ENCODE measurements around the gene MVK. TPM values are rescaled to one million over a fixed set of nuclear protein-coding genes. Genes with fewer than 3 reads are reported as not detected.
"Not testable (repeated sequence)": the region's sequence is repeated elsewhere in the genome, so short reads cannot be mapped to it uniquely, and the experiment has no call there.

MVK gene
- polyA plus RNA-seq, 1 donor (not counting 4 experiments of a cell fraction or from before 2014, with no cell fraction given) = 26.7 TPM

DNA sequence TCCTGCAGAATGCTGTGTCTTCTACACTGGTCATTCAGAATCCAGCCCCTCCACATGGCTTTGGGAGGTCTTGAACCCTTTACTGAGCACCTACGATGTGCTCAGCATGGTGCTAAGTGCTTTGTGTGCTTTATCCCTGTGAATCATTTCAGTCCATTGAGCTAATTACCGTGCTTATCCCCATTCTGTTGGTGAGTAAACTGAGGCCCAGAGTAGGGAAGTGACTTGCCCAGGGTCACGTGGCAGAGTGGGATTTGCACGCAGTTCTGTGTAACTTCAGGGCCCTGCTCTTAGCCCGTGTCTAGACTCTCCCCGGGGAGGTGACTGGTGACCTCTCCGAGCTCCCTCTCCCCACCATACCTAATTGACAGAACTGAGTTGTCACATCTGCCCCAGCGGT lies 27.4 kb downstream of the MVK start:
- Histone ChIP-seq H3K4me1 (ENCODE audit: control insufficient read depth, extremely low read depth, insufficient read depth, low read length) (no peaks in the 10 kb centered on the region), H3K27me3 (ENCODE audit: control insufficient read depth, extremely low read depth, insufficient read depth, low read length) (peaks cover under 1% of the 10 kb centered on the region), H3K36me3 (ENCODE audit: control insufficient read depth in 2 of 2, extremely low read depth in 1 of 2, insufficient read depth in 2 of 2, low read length in 2 of 2) (peaks cover 0 to 5% of the 10 kb centered on the region in 2 experiments), H3K9me1 (ENCODE audit: control insufficient read depth, extremely low read depth, insufficient read depth, low read length) (no peaks in the 10 kb centered on the region), H3K27ac (ENCODE audit: control insufficient read depth, insufficient read depth, low read length) (no peak overlapping the region), H3K9ac (ENCODE audit: control insufficient read depth, extremely low read depth, insufficient read depth, low read length) (no peak overlapping the region), H3K9me3 (ENCODE audit: control insufficient read depth, low read depth, low read length) (no peaks in the 10 kb centered on the region), H3K79me2 (ENCODE audit: control insufficient read depth, insufficient read depth, low read length) (no peaks in the 10 kb centered on the region), H4K20me1 (ENCODE audit: control insufficient read depth, extremely low read depth, insufficient read depth, low read length) (no peaks in the 10 kb centered on the region), H3K4me3 (ENCODE audit: control insufficient read depth in 2 of 3, extremely low read depth in 1 of 3, insufficient read depth in 2 of 3, low read depth in 1 of 3, low read length in 3 of 3) (no peak overlapping the region), H3K4me2 (ENCODE audit: control insufficient read depth, extremely low read depth, insufficient read depth, low read depth, low read length) (no peak overlapping the region), H2AFZ (ENCODE audit: control insufficient read depth, low read length) (no peak overlapping the region)
- dilution Hi-C loops (cut with MboI; ENCODE audit: extremely low pct_ligation_motif_present, low sequenced_read_pairs) = no loop called here
- FAIRE-seq (no peak), DNase-seq (ENCODE audit: low read depth, low spot score) (no peak)
- no peak for TF ChIP-seq EZH2 (IDR thresholded peaks at IDR 0.05; ENCODE audit: low read length)
- TF ChIP-seq, protein P1, sequence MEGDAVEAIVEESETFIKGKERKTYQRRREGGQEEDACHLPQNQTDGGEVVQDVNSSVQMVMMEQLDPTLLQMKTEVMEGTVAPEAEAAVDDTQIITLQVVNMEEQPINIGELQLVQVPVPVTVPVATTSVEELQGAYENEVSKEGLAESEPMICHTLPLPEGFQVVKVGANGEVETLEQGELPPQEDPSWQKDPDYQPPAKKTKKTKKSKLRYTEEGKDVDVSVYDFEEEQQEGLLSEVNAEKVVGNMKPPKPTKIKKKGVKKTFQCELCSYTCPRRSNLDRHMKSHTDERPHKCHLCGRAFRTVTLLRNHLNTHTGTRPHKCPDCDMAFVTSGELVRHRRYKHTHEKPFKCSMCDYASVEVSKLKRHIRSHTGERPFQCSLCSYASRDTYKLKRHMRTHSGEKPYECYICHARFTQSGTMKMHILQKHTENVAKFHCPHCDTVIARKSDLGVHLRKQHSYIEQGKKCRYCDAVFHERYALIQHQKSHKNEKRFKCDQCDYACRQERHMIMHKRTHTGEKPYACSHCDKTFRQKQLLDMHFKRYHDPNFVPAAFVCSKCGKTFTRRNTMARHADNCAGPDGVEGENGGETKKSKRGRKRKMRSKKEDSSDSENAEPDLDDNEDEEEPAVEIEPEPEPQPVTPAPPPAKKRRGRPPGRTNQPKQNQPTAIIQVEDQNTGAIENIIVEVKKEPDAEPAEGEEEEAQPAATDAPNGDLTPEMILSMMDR (optimal IDR thresholded peaks at IDR 0.05 in 1 of 3, IDR thresholded peaks at IDR 0.05 in 1 of 3, conservative IDR thresholded peaks at IDR 0.05 in 1 of 3; ENCODE audit: extremely low read depth in 1 of 3, insufficient read depth in 2 of 3, low read length in 3 of 3) = no peak

DNA sequence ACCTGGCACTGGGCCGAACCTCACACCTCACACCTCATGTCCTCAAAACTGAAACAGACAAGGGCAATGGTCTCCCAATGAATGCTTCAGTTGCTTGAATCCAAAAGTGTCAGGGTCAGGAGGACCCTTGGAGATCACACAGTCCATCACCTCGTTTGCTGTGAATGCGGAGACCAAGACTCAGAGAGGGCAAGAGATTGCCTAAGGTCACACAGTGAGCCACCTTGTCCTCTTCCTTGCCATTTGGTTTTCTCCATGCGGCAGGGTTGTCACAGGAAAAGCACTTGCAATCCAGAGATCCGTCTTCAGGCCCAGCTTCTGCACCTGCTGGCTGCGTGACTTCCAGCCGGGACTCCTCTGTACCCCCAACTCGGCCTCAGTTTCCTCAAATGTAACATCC lies 28.0 kb downstream of the MVK start:
- no peaks in the 10 kb centered on the region for H3K4me1 ChIP-seq (ENCODE audit: control insufficient read depth, extremely low read depth, insufficient read depth, low read length)
- no peak for TF ChIP-seq EZH2 (IDR thresholded peaks at IDR 0.05; ENCODE audit: low read length)
- TF ChIP-seq, protein P1 (optimal IDR thresholded peaks at IDR 0.05 in 1 of 3, IDR thresholded peaks at IDR 0.05 in 1 of 3, conservative IDR thresholded peaks at IDR 0.05 in 1 of 3; ENCODE audit: extremely low read depth in 1 of 3, insufficient read depth in 2 of 3, low read length in 3 of 3) = no peak
- DNase-seq (ENCODE audit: low read depth, low spot score) = no peak
- H3K27ac ChIP-seq (ENCODE audit: control insufficient read depth, insufficient read depth, low read length) = no peak overlapping the region
- H3K27me3 ChIP-seq (ENCODE audit: control insufficient read depth, extremely low read depth, insufficient read depth, low read length) = peaks cover 5% of the 10 kb centered on the region
- H2AFZ ChIP-seq (ENCODE audit: control insufficient read depth, low read length) = no peak overlapping the region
- H3K9ac ChIP-seq (ENCODE audit: control insufficient read depth, extremely low read depth, insufficient read depth, low read length) = no peak overlapping the region
- dilution Hi-C loops (cut with MboI; ENCODE audit: extremely low pct_ligation_motif_present, low sequenced_read_pairs) = no loop called here
- no peak for FAIRE-seq
- peaks cover 0 to 5% of the 10 kb centered on the region in 2 experiments for H3K36me3 ChIP-seq (ENCODE audit: control insufficient read depth in 2 of 2, extremely low read depth in 1 of 2, insufficient read depth in 2 of 2, low read length in 2 of 2)
- H3K9me3 ChIP-seq (ENCODE audit: control insufficient read depth, low read depth, low read length) = no peaks in the 10 kb centered on the region
- H4K20me1 ChIP-seq (ENCODE audit: control insufficient read depth, extremely low read depth, insufficient read depth, low read length) = no peaks in the 10 kb centered on the region
- H3K9me1 ChIP-seq (ENCODE audit: control insufficient read depth, extremely low read depth, insufficient read depth, low read length) = no peaks in the 10 kb centered on the region
- no peaks in the 10 kb centered on the region for H3K79me2 ChIP-seq (ENCODE audit: control insufficient read depth, insufficient read depth, low read length)
- H3K4me2 ChIP-seq (ENCODE audit: control insufficient read depth, extremely low read depth, insufficient read depth, low read depth, low read length) = no peak overlapping the region
- H3K4me3 ChIP-seq (ENCODE audit: control insufficient read depth in 2 of 3, extremely low read depth in 1 of 3, insufficient read depth in 2 of 3, low read depth in 1 of 3, low read length in 3 of 3) = no peak overlapping the region

DNA sequence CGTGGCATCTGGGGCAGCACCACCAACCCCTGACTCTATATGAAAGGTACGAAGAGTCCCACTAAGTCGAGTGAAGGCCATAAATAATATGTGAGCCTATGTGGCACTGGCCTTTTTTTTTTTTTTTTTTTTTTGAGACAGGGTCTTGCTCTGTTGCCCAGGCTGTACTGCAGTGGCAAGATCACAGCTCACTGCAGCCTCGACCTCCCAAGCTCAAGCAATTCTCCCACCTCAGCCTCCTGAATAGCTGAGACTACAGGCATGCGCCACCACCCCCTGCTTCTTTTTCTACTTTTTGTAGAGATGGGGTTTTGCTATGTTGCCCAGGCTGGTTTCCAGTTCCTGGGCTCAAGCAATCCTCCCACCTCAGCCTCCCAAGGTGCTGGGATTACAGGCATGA lies 28.5 kb downstream of the MVK start:
- dilution Hi-C loops (cut with MboI; ENCODE audit: extremely low pct_ligation_motif_present, low sequenced_read_pairs); H3K9me1 ChIP-seq (ENCODE audit: control insufficient read depth, extremely low read depth, insufficient read depth, low read length); H3K79me2 ChIP-seq (ENCODE audit: control insufficient read depth, insufficient read depth, low read length); DNase-seq (ENCODE audit: low read depth, low spot score); H3K4me1 ChIP-seq (ENCODE audit: control insufficient read depth, extremely low read depth, insufficient read depth, low read length); H2AFZ ChIP-seq (ENCODE audit: control insufficient read depth, low read length); H3K4me3 ChIP-seq (ENCODE audit: control insufficient read depth in 2 of 3, extremely low read depth in 1 of 3, insufficient read depth in 2 of 3, low read depth in 1 of 3, low read length in 3 of 3); H3K9ac ChIP-seq (ENCODE audit: control insufficient read depth, extremely low read depth, insufficient read depth, low read length); H3K27me3 ChIP-seq (ENCODE audit: control insufficient read depth, extremely low read depth, insufficient read depth, low read length); H3K4me2 ChIP-seq (ENCODE audit: control insufficient read depth, extremely low read depth, insufficient read depth, low read depth, low read length); FAIRE-seq; H3K27ac ChIP-seq (ENCODE audit: control insufficient read depth, insufficient read depth, low read length); H4K20me1 ChIP-seq (ENCODE audit: control insufficient read depth, extremely low read depth, insufficient read depth, low read length); H3K36me3 ChIP-seq (ENCODE audit: control insufficient read depth in 2 of 2, extremely low read depth in 1 of 2, insufficient read depth in 2 of 2, low read length in 2 of 2); H3K9me3 ChIP-seq (ENCODE audit: control insufficient read depth, low read depth, low read length): not testable (repeated sequence)
